ENCODE results near the gene HMCN1.

HMCN1 gene

DNA sequence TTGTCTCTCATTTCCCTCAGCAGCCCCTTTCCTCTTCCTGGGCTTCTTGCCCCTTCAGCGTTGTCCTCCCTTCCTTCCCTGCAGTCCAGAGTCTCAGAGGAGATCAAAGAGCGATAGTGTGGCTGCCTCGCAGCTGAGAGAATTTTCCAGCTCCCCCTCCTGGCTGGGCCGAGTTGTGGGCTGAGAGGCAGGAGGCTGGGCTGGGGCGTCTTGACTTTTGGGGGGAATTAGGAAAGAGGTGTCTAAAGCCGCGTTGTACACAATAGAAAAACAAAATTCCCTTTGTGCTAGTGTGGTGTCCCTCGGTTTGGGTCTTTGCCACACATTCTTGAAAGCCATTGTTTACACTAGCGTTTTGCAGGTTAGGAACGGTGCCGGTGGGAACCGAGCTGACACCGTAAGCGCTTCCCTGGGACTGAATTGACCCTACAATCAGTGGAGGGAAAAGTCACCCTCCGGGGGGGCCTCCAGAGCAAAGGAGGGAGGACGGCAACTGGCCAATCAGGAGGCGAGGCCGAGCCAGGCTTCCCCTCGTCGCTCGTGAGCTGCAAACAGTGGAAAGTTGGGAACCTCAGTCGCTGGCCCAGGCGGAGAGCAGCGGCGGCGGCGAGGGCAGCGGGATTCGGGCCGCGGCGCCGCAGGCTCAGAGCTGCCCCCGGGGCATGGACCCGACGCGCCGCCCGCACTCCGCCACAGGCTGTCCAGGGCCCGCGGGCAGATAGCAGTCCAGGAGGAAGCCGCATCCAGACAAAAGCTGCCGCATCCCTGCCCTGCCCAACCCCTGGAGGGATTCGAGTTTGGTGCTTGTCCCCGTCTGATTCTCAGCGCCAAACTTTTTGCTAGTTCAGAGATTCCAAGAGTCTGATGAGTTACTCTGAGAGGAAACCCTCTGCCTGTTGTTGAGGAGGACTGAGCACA lies at the start of gene HMCN1:
Gene HMCN1, plus strand, starts transcription at position 574 of the 918 bp plus-strand sequence. CDS start 389 bp downstream, outside the sequence.
- no peaks in the 10 kb centered on the region for H3K36me3 ChIP-seq (ENCODE audit: insufficient read depth)
- no peaks in the 10 kb centered on the region for H3K27me3 ChIP-seq (ENCODE audit: insufficient read depth, low read depth)
- peak within 1 kb of the TSS; percentile 55 for H3K4me3 ChIP-seq (IDR thresholded peaks at IDR 0.05; ENCODE audit: insufficient read depth, low read depth, low read length)
- peak within 1 kb of the TSS; percentile 35 for H3K4me2 ChIP-seq
- H4K20me1 ChIP-seq (ENCODE audit: insufficient read depth), result no peaks in the 10 kb centered on the region
- no peaks in the 10 kb centered on the region for H3K79me2 ChIP-seq (ENCODE audit: insufficient read depth, low read depth)
- peaks cover 13% of the 10 kb centered on the region for H3K4me1 ChIP-seq (ENCODE audit: low read depth, poor library complexity, severe bottlenecking)
- H3K27ac ChIP-seq, result no peak within 1 kb of the TSS
- peak within 1 kb of the TSS; percentile 11; the same call in 1 of the 2 replicates for H3K9ac ChIP-seq
- H2AFZ ChIP-seq (ENCODE audit: low read depth), result peak within 1 kb of the TSS; percentile 59
- TF ChIP-seq, protein P1, sequence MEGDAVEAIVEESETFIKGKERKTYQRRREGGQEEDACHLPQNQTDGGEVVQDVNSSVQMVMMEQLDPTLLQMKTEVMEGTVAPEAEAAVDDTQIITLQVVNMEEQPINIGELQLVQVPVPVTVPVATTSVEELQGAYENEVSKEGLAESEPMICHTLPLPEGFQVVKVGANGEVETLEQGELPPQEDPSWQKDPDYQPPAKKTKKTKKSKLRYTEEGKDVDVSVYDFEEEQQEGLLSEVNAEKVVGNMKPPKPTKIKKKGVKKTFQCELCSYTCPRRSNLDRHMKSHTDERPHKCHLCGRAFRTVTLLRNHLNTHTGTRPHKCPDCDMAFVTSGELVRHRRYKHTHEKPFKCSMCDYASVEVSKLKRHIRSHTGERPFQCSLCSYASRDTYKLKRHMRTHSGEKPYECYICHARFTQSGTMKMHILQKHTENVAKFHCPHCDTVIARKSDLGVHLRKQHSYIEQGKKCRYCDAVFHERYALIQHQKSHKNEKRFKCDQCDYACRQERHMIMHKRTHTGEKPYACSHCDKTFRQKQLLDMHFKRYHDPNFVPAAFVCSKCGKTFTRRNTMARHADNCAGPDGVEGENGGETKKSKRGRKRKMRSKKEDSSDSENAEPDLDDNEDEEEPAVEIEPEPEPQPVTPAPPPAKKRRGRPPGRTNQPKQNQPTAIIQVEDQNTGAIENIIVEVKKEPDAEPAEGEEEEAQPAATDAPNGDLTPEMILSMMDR (conservative IDR thresholded peaks at IDR 0.05; ENCODE audit: low read depth, low read length), result peak; percentile 20; the same call in 1 of the 2 replicates

DNA sequence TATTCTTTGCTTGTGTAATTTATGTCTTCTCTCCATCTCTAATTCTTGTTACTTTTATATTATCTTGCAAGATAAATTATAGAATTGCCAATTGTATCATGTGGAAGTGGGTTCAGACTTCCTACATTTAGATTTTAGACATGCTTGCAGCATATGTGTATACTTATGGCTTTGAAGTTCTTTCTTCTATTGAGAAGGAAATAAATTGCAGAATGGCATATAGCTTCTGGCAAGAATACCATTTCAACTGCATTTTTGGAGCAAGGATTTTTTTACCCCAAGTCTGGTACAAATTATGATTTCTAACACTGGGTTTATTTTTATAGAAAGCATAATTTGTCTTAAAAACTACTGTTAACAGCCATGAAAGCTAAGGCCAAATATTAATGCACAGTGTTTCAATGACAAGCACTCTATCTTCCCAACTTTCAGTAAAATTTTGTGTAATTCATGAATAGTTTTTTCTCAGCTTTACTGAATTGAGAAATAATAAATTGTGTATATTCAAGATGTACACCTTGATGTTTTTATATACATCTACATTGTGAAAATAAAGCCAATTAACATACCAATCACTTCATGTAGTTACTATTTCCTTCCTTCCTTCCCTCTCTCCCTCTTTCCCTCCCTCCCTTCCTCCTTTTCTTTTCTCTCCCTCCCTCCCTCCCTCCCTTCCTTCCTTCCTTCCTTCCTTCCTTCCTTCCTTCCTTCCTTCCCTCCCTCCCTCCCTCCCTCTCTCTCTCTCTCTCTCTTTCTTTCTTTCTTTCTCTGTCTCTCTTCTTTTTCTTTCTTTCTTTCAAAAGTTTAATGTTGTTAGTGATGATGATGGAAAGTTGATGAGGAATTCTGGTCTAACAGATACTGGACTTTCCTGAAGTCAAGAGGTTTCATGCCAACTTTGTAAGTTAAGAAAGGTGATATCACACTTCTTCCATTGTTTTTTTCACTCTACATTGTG lies 47.1 kb upstream of the HMCN1 start:
- TF ChIP-seq, protein P1 (conservative IDR thresholded peaks at IDR 0.05; ENCODE audit: low read depth, low read length), result no peak
- Histone ChIP-seq H3K4me2 (no peak overlapping the region), H3K79me2 (ENCODE audit: insufficient read depth, low read depth) (no peaks in the 10 kb centered on the region), H3K9ac (no peak overlapping the region), H3K4me3 (IDR thresholded peaks at IDR 0.05; ENCODE audit: insufficient read depth, low read depth, low read length) (no peak overlapping the region), H2AFZ (ENCODE audit: low read depth) (no peak overlapping the region), H3K27ac (no peak overlapping the region), H3K27me3 (ENCODE audit: insufficient read depth, low read depth) (no peaks in the 10 kb centered on the region), H4K20me1 (ENCODE audit: insufficient read depth) (no peaks in the 10 kb centered on the region), H3K36me3 (ENCODE audit: insufficient read depth) (no peaks in the 10 kb centered on the region), H3K4me1 (ENCODE audit: low read depth, poor library complexity, severe bottlenecking) (no peaks in the 10 kb centered on the region)

DNA sequence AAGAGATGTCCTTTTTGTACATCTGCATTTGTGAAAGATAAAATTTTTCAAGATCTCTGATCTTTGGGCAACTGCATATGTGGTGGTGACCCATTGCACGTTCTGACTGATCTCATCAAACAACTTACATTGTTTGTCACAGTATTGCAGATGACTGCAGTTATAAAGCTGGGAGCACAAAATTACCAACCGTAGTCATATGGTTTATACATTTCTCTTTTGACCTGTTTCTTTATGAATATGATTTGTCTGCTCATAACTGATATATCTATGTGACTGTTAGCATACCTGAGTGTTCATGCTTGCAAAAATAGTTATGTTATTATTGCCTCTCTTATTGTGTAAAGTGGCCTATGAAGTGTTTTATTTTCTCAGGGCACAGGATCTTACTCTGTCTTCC lies 43.7 kb upstream of the HMCN1 start:
- Histone ChIP-seq H3K4me2 (no peak overlapping the region), H3K27me3 (ENCODE audit: insufficient read depth, low read depth) (no peaks in the 10 kb centered on the region), H3K4me1 (ENCODE audit: low read depth, poor library complexity, severe bottlenecking) (no peaks in the 10 kb centered on the region), H4K20me1 (ENCODE audit: insufficient read depth) (no peaks in the 10 kb centered on the region), H3K36me3 (ENCODE audit: insufficient read depth) (no peaks in the 10 kb centered on the region), H3K4me3 (IDR thresholded peaks at IDR 0.05; ENCODE audit: insufficient read depth, low read depth, low read length) (no peak overlapping the region), H2AFZ (ENCODE audit: low read depth) (no peak overlapping the region), H3K27ac (no peak overlapping the region), H3K9ac (no peak overlapping the region), H3K79me2 (ENCODE audit: insufficient read depth, low read depth) (no peaks in the 10 kb centered on the region)
- TF ChIP-seq, protein P1 (conservative IDR thresholded peaks at IDR 0.05; ENCODE audit: low read depth, low read length), result no peak

DNA sequence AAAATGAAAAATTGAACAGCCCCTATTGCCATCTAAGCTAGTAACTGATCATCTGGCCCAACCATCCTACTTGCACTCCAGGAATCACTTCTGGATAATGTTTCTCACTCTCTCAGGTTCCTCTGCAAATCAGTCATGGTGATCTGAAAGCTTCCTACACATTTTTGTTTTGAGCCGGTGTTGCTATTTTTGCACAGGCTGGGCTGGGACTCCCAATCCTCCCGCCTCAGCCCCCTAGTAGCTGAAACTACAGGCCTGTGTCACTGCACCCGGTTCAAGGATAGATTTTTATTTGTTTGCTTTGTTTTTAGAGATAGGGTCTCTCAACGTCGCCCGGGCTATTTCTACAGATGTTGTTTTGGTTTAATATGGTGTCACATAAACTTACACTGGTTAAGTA lies 40.5 kb upstream of the HMCN1 start:
- Histone ChIP-seq H3K36me3 (ENCODE audit: insufficient read depth) (no peaks in the 10 kb centered on the region), H3K27ac (no peak overlapping the region), H3K9ac (no peak overlapping the region), H3K79me2 (ENCODE audit: insufficient read depth, low read depth) (no peaks in the 10 kb centered on the region), H3K4me3 (IDR thresholded peaks at IDR 0.05; ENCODE audit: insufficient read depth, low read depth, low read length) (no peak overlapping the region), H4K20me1 (ENCODE audit: insufficient read depth) (no peaks in the 10 kb centered on the region), H3K27me3 (ENCODE audit: insufficient read depth, low read depth) (no peaks in the 10 kb centered on the region), H3K4me1 (ENCODE audit: low read depth, poor library complexity, severe bottlenecking) (no peaks in the 10 kb centered on the region), H2AFZ (ENCODE audit: low read depth) (no peak overlapping the region), H3K4me2 (no peak overlapping the region)
- TF ChIP-seq, protein P1 (conservative IDR thresholded peaks at IDR 0.05; ENCODE audit: low read depth, low read length), result no peak

All from KMS-11 (cell line).